NCI-H82 (cell line): Measurements from ENCODE around the gene C2CD2.
"Not testable (repeated sequence)": the region's sequence is repeated elsewhere in the genome, so short reads cannot be mapped to it uniquely, and the experiment has no call there.

ENCODE experiments used
- DNase-seq: peaks from one replicate; lab custom pipeline; 2025; lab: John Stamatoyannopoulos, UW

Gene C2CD2

GRCh38 chr21:41957991-41958766 lies 4.4 kb upstream of the C2CD2 start:
- peak; percentile 93 for DNase-seq

GRCh38 chr21:41956926-41957729 lies 3.3 kb upstream of the C2CD2 start:
- peak; percentile 79 for DNase-seq

GRCh38 chr21:41955516-41955915 lies 1.7 kb upstream of the C2CD2 start:
- DNase-seq, result no peak

GRCh38 chr21:41954654-41955499 lies 1.1 kb upstream of the C2CD2 start:
- no peak for DNase-seq

- peak; percentile 59 for DNase-seq
Measured at GRCh38 chr21:41953249-41953830, 478 bp downstream of the C2CD2 start.

- DNase-seq, result peak; percentile 59
Measured at GRCh38 chr21:41952568-41953248, 1.1 kb downstream of the C2CD2 start.

GRCh38 chr21:41951876-41952567 lies 1.8 kb downstream of the C2CD2 start:
- DNase-seq, result no peak

- peak; percentile 94 for DNase-seq
Measured at GRCh38 chr21:41950941-41951351, 2.9 kb downstream of the C2CD2 start.

- DNase-seq, result not testable (repeated sequence)
Measured at GRCh38 chr21:41949631-41950030, 4.2 kb downstream of the C2CD2 start.

- DNase-seq, result no peak
Measured at GRCh38 chr21:41948901-41949300, 4.9 kb downstream of the C2CD2 start.

GRCh38 chr21:41948078-41948895 lies 5.5 kb downstream of the C2CD2 start:
- DNase-seq, result no peak

GRCh38 chr21:41945982-41946381 lies 7.8 kb downstream of the C2CD2 start:
- DNase-seq, result no peak

GRCh38 chr21:41943851-41944250 lies 10.0 kb downstream of the C2CD2 start:
- no peak for DNase-seq

- no peak for DNase-seq
Measured at GRCh38 chr21:41942457-41942856, 11.4 kb downstream of the C2CD2 start.

GRCh38 chr21:41941941-41942340 lies 11.9 kb downstream of the C2CD2 start:
- no peak for DNase-seq

- no peak for DNase-seq
Measured at GRCh38 chr21:41940431-41940830, 13.4 kb downstream of the C2CD2 start.

- no peak for DNase-seq
Measured at GRCh38 chr21:41939391-41939790, 14.4 kb downstream of the C2CD2 start.

- no peak for DNase-seq
Measured at GRCh38 chr21:41933313-41934079, 20.3 kb downstream of the C2CD2 start.
